HepG2 (cell line): ENCODE data around the gene UCN. TPM values are rescaled to one million over a fixed set of nuclear protein-coding genes. Genes with fewer than 3 reads are reported as not detected.

Source experiments
- BHLHE40 ChIP-seq: IDR thresholded peaks from 2 replicates; pipeline ENCODE4 v1.6.1; 2011; ENCODE audit warnings: low read length, improper control_type of control experiment
- CBX2 ChIP-seq, 2 experiments: fragments of 200-600 bp in 1 of 2; sonication (generic); formaldehyde crosslinking in 1 of 2; IDR thresholded peaks; 2 replicates each; pipeline versions ENCODE4 v1.7.0 to v1.8.1; 2018 to 2022; ENCODE audit warnings: low read depth in 2 of 2, low read length in 1 of 2, mild to moderate bottlenecking in 1 of 2, missing genetic modification reagents in 1 of 2
- EEA1 ChIP-seq: sonication (generic); formaldehyde crosslinking; IDR thresholded peaks from 2 replicates; pipeline ENCODE4 v1.5.1; 2020; ENCODE audit warnings: mild to moderate bottlenecking, missing genetic modification reagents, borderline replicate concordance
- FOXP1 ChIP-seq, 2 experiments: fragments of 450-650 bp in 1 of 2; IDR thresholded peaks; 2 replicates each; pipeline ENCODE4 v1.6.1; 2017 to 2018; ENCODE audit warnings: antibody characterized with exemption in 1 of 2
- IKZF4 ChIP-seq: sonication (generic); formaldehyde crosslinking; IDR thresholded peaks from 2 replicates; pipeline ENCODE4 v1.5.1; 2020; ENCODE audit warnings: borderline replicate concordance, mild to moderate bottlenecking, low read depth, missing genetic modification reagents; ENCODE audit errors: not compliant biosample characterization
- ISL2 ChIP-seq: sonication (generic); formaldehyde crosslinking; IDR thresholded peaks from 2 replicates; pipeline ENCODE4 v1.5.0; 2020; ENCODE audit warnings: missing genetic modification reagents
- KDM1A ChIP-seq: IDR thresholded peaks from 2 replicates; pipeline ENCODE4 v1.6.1; 2016; ENCODE audit warnings: missing compliant biosample characterization
- MLX ChIP-seq: IDR thresholded peaks from 2 replicates; pipeline ENCODE4 v1.6.1; 2016
- RFX1 ChIP-seq: fragments of 450-650 bp; IDR thresholded peaks from 2 replicates; pipeline ENCODE4 v1.6.1; 2017
- U2AF2 ChIP-seq: fragments of 200-400 bp; formaldehyde crosslinking; IDR thresholded peaks from 2 replicates; pipeline ENCODE4 v1.6.1; 2017; ENCODE audit warnings: low read depth, mild to moderate bottlenecking, low read length
- ZNF230 ChIP-seq: sonication (generic); formaldehyde crosslinking; IDR thresholded peaks from 2 replicates; pipeline ENCODE4 v1.4.0; 2020; ENCODE audit warnings: mild to moderate bottlenecking, missing genetic modification reagents
- ZNF30 ChIP-seq: sonication (generic); formaldehyde crosslinking; IDR thresholded peaks from 2 replicates; pipeline ENCODE4 v1.5.0; 2020; ENCODE audit warnings: mild to moderate bottlenecking, missing genetic modification reagents
- ZNF317 ChIP-seq: sonication (generic); formaldehyde crosslinking; IDR thresholded peaks from 2 replicates; pipeline ENCODE4 v1.5.0; 2020; ENCODE audit warnings: mild to moderate bottlenecking, missing genetic modification reagents
- ZNF382 ChIP-seq: sonication (generic); formaldehyde crosslinking; IDR thresholded peaks from 2 replicates; pipeline ENCODE4 v1.5.0; 2020; ENCODE audit warnings: missing genetic modification reagents, mild to moderate bottlenecking, borderline replicate concordance
- ZSCAN9 ChIP-seq: IDR thresholded peaks from 2 replicates; pipeline ENCODE4 v1.6.1; 2016; ENCODE audit warnings: borderline replicate concordance
- polyA plus RNA-seq, 8 experiments: library from polyadenylated mRNA; depleted of rRNA in 3 of 8; stranded (reverse) in 7 of 8; unstranded in 1 of 8; fragments of >200 nt; fragmentation: Illumina TruSeq in 4 of 8; extraction: Trizol in 4 of 8; gene quantifications; 2 replicates each; pipeline versions ENCODE4 v1.2.1 to v1.2.3, GENCODE V29; 2011 to 2016; ENCODE audit warnings: low read depth in 4 of 8, missing spikeins in 1 of 8, mixed read lengths in 1 of 8; ENCODE audit not compliant: insufficient read depth in 1 of 8
- total RNA-seq, 5 experiments: library from RNA; depleted of rRNA; stranded (reverse); fragments of >200 nt; fragmentation: Illumina TruSeq; extraction: Trizol; gene quantifications; 2 replicates each; pipeline ENCODE4 v1.2.3, GENCODE V29; 2016; ENCODE audit warnings: low read depth in 1 of 5
- TF ChIP-seq, protein P1 (sequence below): sonication (generic); formaldehyde crosslinking; conservative IDR thresholded peaks from 2 replicates; pipeline ENCODE4 v1.5.0; 2020; ENCODE audit warnings: missing genetic modification reagents
- TF ChIP-seq, protein P2 (sequence below): sonication (generic); formaldehyde crosslinking; IDR thresholded peaks from 2 replicates; pipeline ENCODE4 v1.8.0; 2022; ENCODE audit warnings: mild to moderate bottlenecking, missing genetic modification reagents; ENCODE audit not compliant: insufficient replicate concordance
- TF ChIP-seq, protein P3 (sequence below), 2 experiments: sonication (generic) in 1 of 2; formaldehyde crosslinking in 1 of 2; IDR thresholded peaks; 2 replicates each; pipeline versions ENCODE4 v1.4.0 to v1.6.1; 2016 to 2020; ENCODE audit warnings: borderline replicate concordance in 1 of 2, low read depth in 1 of 2, mild to moderate bottlenecking in 1 of 2, missing genetic modification reagents in 1 of 2

The UCN gene
- total and polyA plus RNA-seq, 2 of the 13 experiments (the other 11 are each of a cell fraction or from before 2014, with no cell fraction given), result 1.2 to 2.3 TPM

DNA sequence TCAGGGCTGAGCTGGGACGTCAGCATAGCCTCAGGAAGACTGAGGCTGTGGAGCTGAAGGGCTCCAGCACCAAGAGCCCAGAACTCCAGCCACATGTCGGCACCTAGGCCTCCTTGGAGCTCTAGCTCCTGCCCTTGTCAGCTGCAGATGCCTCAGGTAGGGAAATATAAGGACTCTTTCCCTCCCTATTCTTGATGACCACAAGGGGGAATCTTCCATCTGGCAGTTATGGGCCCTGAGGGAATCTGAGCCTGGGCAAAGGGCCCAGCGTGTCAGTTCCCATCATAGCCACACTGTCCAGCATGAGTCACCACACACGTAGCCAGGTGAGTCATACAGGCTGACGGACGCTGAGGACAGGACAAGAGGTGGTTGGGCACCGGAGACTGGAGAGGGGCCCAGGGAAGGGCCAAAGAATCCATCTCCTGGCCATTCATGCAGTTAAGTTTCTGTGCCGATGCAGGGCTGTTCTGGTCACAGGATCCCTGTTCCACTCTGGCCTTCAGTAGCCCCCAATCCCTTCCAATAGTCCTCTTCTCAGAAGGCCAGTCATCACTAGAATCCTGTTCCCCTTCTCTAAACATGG, 12.8 kb upstream of the UCN start (continued):
- TF ChIP-seq, protein P1, sequence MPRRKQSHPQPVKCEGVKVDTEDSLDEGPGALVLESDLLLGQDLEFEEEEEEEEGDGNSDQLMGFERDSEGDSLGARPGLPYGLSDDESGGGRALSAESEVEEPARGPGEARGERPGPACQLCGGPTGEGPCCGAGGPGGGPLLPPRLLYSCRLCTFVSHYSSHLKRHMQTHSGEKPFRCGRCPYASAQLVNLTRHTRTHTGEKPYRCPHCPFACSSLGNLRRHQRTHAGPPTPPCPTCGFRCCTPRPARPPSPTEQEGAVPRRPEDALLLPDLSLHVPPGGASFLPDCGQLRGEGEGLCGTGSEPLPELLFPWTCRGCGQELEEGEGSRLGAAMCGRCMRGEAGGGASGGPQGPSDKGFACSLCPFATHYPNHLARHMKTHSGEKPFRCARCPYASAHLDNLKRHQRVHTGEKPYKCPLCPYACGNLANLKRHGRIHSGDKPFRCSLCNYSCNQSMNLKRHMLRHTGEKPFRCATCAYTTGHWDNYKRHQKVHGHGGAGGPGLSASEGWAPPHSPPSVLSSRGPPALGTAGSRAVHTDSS, result no peak
- TF ChIP-seq U2AF2 (no peak), FOXP1 (IDR thresholded peaks at IDR 0.05) (no peak), FOXP1 (CRISPR knock-in tag; IDR thresholded peaks at IDR 0.05) (peak; percentile 50), ZNF382 (CRISPR knock-in tag) (no peak), ZNF230 (no peak), IKZF4 (peak; percentile 83), ISL2 (CRISPR knock-in tag) (peak; percentile 75), EEA1 (CRISPR knock-in tag) (no peak), ZSCAN9 (CRISPR knock-in tag) (peak; percentile 87; the same call in 1 of the 2 replicates), RFX1 (no peak), ZNF317 (CRISPR knock-in tag) (peak; percentile 45; the same call in 1 of the 2 replicates), KDM1A (CRISPR knock-in tag) (peak; percentile 28; the same call in 1 of the 2 replicates), MLX (CRISPR knock-in tag) (no peak), CBX2 (IDR thresholded peaks at IDR 0.05; ENCODE audit: low read depth, low read length) (no peak), CBX2 (CRISPR knock-in tag; IDR thresholded peaks at IDR 0.05; ENCODE audit: low read depth) (no peak), ZNF30 (CRISPR knock-in tag) (no peak), BHLHE40 (no peak)
- TF ChIP-seq, protein P2, sequence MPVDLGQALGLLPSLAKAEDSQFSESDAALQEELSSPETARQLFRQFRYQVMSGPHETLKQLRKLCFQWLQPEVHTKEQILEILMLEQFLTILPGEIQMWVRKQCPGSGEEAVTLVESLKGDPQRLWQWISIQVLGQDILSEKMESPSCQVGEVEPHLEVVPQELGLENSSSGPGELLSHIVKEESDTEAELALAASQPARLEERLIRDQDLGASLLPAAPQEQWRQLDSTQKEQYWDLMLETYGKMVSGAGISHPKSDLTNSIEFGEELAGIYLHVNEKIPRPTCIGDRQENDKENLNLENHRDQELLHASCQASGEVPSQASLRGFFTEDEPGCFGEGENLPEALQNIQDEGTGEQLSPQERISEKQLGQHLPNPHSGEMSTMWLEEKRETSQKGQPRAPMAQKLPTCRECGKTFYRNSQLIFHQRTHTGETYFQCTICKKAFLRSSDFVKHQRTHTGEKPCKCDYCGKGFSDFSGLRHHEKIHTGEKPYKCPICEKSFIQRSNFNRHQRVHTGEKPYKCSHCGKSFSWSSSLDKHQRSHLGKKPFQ, result no peak
- TF ChIP-seq, protein P3, sequence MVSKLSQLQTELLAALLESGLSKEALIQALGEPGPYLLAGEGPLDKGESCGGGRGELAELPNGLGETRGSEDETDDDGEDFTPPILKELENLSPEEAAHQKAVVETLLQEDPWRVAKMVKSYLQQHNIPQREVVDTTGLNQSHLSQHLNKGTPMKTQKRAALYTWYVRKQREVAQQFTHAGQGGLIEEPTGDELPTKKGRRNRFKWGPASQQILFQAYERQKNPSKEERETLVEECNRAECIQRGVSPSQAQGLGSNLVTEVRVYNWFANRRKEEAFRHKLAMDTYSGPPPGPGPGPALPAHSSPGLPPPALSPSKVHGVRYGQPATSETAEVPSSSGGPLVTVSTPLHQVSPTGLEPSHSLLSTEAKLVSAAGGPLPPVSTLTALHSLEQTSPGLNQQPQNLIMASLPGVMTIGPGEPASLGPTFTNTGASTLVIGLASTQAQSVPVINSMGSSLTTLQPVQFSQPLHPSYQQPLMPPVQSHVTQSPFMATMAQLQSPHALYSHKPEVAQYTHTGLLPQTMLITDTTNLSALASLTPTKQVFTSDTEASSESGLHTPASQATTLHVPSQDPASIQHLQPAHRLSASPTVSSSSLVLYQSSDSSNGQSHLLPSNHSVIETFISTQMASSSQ (IDR thresholded peaks at IDR 0.05; ENCODE audit: low read depth), result 0 out of 2 replicates have a peak, but pooled peaks have one; percentile 10
- TF ChIP-seq, protein P3 (CRISPR knock-in tag; IDR thresholded peaks at IDR 0.05; ENCODE audit: borderline replicate concordance), result peak; percentile 11; the same call in 1 of the 2 replicates
